ENCODE measurements around the gene PRKCA. TPM values are rescaled to one million over a fixed set of nuclear protein-coding genes. Genes with fewer than 3 reads are reported as not detected.

Gene PRKCA
- total and polyA plus RNA-seq, 2 of the 13 experiments (the other 11 are each of a cell fraction or from before 2014, with no cell fraction given): 18.5 to 21.5 TPM

DNA sequence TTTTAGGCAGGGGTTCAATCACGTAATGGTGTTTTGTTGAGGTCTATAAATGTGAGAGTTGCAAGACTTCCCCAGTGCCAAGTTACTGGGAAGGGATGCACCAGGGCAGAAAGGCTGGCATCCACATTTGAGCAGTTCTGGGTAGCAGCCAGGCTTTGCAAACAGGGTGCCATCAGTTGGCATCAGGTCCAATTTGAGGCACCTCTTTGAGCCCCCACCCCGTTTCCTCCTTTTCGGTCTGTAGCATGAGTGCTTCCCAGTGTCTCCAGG lies 389.9 kb downstream of the PRKCA start (continued):
- TF ChIP-seq SOX6 (IDR thresholded peaks at IDR 0.05) (no peak), SOX6 (CRISPR knock-in tag; IDR thresholded peaks at IDR 0.05) (no peak), SPEN (CRISPR knock-in tag; IDR thresholded peaks at IDR 0.05; ENCODE audit: low read depth) (no peak), SOX5 (CRISPR knock-in tag; IDR thresholded peaks at IDR 0.05; ENCODE audit: borderline replicate concordance) (no peak)

DNA sequence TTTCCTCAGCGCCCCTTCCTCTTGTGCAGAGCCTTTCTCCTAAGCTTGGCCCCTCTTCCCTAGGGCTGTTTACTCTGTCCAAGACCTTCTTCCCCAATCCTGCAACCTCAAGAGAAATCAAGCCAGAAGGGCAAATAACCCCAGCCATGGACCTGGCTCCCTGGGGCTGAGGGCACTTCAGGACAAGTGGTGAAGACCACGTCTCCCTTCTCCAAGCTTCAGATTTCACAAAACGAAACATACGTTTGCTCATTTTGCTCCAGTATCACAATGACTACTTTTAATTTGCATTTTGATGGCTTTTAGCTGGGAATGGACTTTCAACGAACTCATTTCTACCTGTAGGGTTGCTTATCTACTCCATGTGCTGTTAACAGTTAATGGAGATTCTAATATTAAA lies 392.7 kb downstream of the PRKCA start:
- H3K9me3 ChIP-seq (ENCODE audit: low read length): no peaks in the 10 kb centered on the region
- ATAC-seq: no peak
- no peak overlapping the region for H3K4me3 ChIP-seq (replicated peaks in 1 of 3; ENCODE audit: insufficient read depth in 1 of 3, low read depth in 2 of 3, low read length in 3 of 3)
- 95% methylated on average over 5 of the region's 5 CpGs for WGBS (ENCODE audit: low lambda C conversion rate)
- no peak for DNase-seq (ENCODE audit: low spot score)
- no peak overlapping the region for H3K27ac ChIP-seq (ENCODE audit: extremely low read length, insufficient read depth, low read length)
- peaks cover 6 to 64% of the 10 kb centered on the region in 2 experiments for H3K36me3 ChIP-seq (replicated peaks in 1 of 2; ENCODE audit: control insufficient read depth in 1 of 2, insufficient read depth in 2 of 2, low read length in 2 of 2)
- in situ Hi-C loops (cut with HindIII; ENCODE audit: extremely low pct_ligation_motif_present, low pct_unique_long_range_greater_than_20kb): no loop called here
- no peak overlapping the region for H3K4me2 ChIP-seq (ENCODE audit: low read depth, low read length)
- BruUV-seq (replicated peaks): no TSS peak
- H3K79me2 ChIP-seq (ENCODE audit: insufficient read depth, low read length): no peaks in the 10 kb centered on the region
- ChIA-PET POLR2A (no interaction called here), CTCF (ENCODE audit: low intra/inter-chr PET ratio, low total read pairs) (no interaction called here)
- intact Hi-C loops (cut with micrococcal nuclease; ENCODE audit: unreplicated experiment): no loop called here
- H3K9ac ChIP-seq (ENCODE audit: insufficient read depth, low read depth, low read length): no peak overlapping the region
- no peaks in the 10 kb centered on the region for H4K20me1 ChIP-seq (ENCODE audit: insufficient read depth, low read length)
- no peak overlapping the region for H2AFZ ChIP-seq (ENCODE audit: low read length)
- peaks cover 12% of the 10 kb centered on the region; the same call in 1 of the 2 replicates for H3K4me1 ChIP-seq (ENCODE audit: insufficient read depth, low read length)
- FAIRE-seq: no peak
- H3K27me3 ChIP-seq (ENCODE audit: control insufficient read depth in 1 of 2, insufficient read depth in 2 of 2, low read length in 2 of 2): no peaks in the 10 kb centered on the region
- no peak for TF ChIP-seq ZNF607 (CRISPR knock-in tag; IDR thresholded peaks at IDR 0.05; ENCODE audit: borderline replicate concordance)
- TF ChIP-seq ZZZ3 (CRISPR knock-in tag; IDR thresholded peaks at IDR 0.05; ENCODE audit: borderline replicate concordance): no peak
- no peak for TF ChIP-seq GZF1 (CRISPR knock-in tag; IDR thresholded peaks at IDR 0.05)
- no peak for TF ChIP-seq CEBPZ (IDR thresholded peaks at IDR 0.05; ENCODE audit: low read length)
- no peak for TF ChIP-seq ZNF713 (CRISPR knock-in tag; IDR thresholded peaks at IDR 0.05)
- TF ChIP-seq TBL1XR1 (IDR thresholded peaks at IDR 0.05; ENCODE audit: borderline replicate concordance, low read length, partially characterized antibody): no peak
- TF ChIP-seq, protein P1, sequence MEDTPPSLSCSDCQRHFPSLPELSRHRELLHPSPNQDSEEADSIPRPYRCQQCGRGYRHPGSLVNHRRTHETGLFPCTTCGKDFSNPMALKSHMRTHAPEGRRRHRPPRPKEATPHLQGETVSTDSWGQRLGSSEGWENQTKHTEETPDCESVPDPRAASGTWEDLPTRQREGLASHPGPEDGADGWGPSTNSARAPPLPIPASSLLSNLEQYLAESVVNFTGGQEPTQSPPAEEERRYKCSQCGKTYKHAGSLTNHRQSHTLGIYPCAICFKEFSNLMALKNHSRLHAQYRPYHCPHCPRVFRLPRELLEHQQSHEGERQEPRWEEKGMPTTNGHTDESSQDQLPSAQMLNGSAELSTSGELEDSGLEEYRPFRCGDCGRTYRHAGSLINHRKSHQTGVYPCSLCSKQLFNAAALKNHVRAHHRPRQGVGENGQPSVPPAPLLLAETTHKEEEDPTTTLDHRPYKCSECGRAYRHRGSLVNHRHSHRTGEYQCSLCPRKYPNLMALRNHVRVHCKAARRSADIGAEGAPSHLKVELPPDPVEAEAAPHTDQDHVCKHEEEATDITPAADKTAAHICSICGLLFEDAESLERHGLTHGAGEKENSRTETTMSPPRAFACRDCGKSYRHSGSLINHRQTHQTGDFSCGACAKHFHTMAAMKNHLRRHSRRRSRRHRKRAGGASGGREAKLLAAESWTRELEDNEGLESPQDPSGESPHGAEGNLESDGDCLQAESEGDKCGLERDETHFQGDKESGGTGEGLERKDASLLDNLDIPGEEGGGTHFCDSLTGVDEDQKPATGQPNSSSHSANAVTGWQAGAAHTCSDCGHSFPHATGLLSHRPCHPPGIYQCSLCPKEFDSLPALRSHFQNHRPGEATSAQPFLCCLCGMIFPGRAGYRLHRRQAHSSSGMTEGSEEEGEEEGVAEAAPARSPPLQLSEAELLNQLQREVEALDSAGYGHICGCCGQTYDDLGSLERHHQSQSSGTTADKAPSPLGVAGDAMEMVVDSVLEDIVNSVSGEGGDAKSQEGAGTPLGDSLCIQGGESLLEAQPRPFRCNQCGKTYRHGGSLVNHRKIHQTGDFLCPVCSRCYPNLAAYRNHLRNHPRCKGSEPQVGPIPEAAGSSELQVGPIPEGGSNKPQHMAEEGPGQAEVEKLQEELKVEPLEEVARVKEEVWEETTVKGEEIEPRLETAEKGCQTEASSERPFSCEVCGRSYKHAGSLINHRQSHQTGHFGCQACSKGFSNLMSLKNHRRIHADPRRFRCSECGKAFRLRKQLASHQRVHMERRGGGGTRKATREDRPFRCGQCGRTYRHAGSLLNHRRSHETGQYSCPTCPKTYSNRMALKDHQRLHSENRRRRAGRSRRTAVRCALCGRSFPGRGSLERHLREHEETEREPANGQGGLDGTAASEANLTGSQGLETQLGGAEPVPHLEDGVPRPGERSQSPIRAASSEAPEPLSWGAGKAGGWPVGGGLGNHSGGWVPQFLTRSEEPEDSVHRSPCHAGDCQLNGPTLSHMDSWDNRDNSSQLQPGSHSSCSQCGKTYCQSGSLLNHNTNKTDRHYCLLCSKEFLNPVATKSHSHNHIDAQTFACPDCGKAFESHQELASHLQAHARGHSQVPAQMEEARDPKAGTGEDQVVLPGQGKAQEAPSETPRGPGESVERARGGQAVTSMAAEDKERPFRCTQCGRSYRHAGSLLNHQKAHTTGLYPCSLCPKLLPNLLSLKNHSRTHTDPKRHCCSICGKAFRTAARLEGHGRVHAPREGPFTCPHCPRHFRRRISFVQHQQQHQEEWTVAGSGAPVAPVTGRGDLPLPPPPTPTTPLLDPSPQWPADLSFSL (CRISPR knock-in tag; IDR thresholded peaks at IDR 0.05): no peak
- no peak for TF ChIP-seq PREB (CRISPR knock-in tag; IDR thresholded peaks at IDR 0.05)
- TF ChIP-seq WIZ (CRISPR knock-in tag; IDR thresholded peaks at IDR 0.05): no peak
- no peak for TF ChIP-seq ZBTB7B (CRISPR knock-in tag; IDR thresholded peaks at IDR 0.05)

Data from HepG2 (cell line).